Activated CD8-positive, alpha-beta memory T cell treated with anti-CD3 and anti-CD28 coated beads, Interleukin-2, amount 50 U/mL, for 24 hours (primary cell): Measurements from ENCODE around the gene OGDHL.
"Not testable (repeated sequence)": the region's sequence is repeated elsewhere in the genome, so short reads cannot be mapped to it uniquely, and the experiment has no call there.

Experiments used
- DNase-seq: peaks from one replicate; pipeline ENCODE4 v3.0.0-alpha.2; 2020; ENCODE audit errors: extremely low read depth

Gene OGDHL

DNA sequence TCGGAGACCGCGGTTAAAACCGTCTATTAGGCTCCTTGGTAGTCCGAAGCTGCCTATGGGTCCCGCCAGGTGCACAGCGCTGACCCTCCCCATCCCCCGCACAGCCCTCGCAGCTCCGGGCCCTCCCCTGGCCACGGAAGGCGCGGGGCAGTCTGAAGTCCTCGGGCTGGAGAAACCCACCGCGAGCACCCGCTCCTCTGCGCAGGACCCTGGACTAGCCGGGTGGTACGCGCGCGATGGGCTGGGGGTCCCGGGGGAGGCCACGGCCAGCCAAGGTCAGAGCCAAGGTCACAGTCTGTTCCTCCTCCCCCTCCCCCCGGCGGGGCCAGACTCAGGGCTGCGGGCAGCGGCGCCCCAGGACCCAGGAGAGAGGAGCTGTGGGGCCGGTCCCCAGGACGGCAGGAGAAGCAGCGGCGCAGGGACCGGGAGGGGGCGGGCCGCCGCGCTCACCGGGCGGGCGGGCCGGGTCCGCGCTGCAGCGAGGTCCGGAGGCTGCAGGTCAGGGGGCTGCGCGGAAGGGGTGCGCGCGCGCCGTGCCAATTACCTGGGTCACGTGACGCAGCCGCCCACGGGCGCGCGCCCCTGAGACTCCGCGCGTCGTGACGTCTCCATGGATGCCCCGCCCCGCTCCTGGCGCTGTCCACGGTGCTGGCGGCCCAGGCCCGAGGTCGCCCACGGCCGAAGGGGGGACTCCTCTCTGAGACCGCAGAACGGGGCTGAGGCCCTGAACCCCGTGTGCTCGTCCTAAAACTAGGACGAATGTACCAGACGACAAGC is at the start of gene OGDHL:
Gene OGDHL (minus strand): TSS at position 535 of the 777 bp plus-strand sequence. CDS start 3,731 bp downstream, outside the sequence.
- peak; percentile 6 for DNase-seq

DNA sequence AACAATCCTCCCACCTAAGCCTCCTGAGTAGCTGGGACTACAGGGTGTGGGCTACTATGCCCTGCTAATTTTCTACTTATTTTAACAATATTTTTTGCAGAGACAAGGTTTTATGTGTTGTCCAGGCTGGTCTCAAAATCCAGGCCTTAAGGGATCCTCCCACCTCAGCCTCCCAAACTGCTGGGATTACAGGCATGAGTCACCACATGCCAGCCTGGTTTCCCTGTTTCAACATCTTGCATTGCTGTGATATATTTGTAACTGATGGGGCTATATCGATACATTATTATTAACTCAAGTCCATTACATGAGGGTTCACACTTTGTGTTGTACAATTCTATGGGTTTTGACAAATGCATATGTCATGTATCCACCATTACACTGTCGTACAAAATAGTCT is 41.9 kb upstream of the OGDHL start:
- DNase-seq = no peak

DNA sequence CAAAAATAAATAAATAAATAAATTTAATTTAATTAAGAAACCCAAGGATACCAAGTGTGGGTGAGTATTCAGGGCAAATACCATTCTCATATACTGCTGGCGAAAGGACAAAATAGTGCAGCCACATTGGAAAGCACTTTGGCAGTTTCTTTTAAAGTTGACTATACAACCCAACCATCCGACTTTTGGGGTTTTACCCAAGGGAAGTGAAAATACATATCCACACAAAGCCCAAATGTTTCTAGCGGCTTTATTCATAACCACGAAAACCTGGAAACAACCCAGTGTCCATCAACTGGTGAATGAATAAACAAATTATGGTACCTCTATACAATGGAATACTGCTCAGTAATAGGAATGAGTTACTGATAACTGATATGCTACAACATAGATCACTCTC is 36.2 kb upstream of the OGDHL start:
- DNase-seq = no peak

DNA sequence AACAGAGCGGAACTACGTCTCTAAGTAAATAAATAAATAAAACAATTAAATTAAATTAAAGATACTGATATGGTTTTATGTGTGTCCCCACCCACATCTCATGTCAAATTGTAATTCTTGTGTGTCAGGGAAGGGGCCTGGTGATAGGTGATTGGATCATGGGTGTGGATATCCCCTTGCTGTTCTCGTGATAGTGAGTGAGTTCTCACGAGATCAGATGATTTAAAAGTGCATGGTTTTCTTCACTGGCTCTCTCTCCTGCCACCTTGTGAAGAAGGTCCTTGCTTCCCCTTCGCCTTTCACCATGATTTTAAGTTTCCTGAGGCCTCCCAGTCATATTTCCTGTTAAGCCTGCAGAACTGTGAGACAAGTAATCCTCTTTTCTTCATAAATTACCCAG is 29.0 kb upstream of the OGDHL start:
- DNase-seq = no peak

DNA sequence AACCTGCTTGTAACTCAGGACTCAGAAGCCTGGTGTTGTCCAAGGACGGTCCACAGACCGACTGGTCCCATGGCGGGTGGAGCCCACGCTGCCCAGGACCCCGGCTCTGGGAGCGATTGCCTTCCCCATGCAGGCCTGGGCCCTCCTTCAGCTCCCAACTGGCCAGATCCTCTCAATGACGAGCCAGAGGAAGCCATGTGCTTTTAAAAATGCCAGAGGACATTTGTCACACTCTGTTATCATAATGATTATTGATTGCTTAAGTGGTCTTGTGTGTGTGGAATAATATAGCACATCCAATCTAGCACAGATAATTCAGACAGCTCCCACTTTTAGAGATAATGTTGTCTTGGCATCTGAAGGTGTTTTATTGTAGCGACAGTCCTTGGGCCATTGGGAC is 22.6 kb upstream of the OGDHL start:
- no peak for DNase-seq

DNA sequence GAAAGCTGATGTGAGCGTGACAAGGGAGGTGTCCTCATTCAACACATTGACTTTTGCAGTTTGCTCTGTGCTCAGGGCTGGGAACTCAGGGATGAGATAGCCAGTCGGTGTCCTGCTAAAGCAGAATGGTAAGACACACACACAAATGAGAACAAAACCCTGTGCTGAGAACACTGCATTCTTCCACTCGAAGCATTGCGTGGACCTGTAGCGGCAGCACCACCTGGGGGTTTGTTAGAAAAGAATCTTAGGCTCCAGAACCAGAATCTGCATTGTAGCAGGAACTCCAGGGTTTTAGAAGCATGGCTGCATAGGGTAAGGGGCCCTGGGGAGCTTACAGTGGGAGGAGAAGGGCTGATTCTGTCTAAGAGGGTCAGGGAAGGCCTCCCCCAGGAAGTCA is 21.5 kb upstream of the OGDHL start:
- DNase-seq = no peak

DNA sequence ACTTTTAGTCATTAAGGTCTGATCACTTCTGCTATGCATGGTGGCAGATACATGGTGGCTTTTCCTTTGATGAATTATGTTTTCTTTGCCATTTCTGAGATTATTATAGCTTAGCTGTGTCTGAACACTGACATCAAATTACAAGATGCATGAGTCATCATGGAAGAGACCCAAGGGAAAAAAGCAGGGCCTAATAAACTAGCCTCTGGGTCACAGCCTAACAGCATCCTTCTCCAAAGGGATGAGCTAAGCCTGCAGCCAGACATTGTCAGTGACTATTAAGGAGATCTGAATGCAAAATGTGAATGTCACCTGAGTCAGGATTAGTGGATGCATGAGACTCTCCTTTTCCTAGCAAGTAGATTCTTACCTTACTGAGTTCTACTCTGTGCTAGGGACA is 19.1 kb upstream of the OGDHL start:
- DNase-seq = no peak

DNA sequence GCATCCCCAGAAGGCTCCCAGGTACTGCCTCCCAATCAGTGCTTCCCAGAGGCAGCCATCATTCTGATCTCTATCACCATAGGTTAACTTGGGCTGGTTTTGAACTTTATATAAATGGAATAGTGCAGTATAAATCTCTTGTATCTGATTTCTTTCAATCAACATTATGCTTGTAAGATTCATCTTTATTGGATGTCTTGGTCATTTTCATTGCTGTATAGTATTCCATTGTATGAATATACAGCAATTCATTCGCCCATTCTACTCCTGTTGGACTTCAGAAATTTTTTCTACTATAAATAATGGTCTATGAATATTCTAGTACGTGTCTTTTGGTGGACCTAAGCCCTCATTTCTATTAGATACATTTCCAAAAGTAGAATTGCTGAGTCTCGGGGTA is 16.1 kb upstream of the OGDHL start:
- no peak for DNase-seq

DNA sequence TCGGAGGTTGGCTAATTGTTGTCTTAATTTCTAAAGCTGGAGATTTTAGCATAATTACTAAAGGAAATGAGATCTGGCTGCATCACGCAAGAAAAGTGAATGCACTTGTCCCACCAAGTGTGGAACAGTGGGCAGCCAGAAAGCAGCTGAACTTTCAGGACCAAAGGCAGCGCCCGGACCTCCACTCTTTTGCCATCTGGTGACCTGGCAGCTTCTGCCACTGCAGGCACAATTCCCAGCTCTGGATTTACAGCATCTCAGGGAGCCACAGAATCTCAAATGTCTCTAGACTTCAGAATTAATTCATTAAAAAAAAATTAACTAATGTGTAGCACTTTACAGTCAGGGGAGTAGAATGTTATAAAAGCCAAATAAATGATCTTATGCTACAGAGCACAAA is 14.7 kb upstream of the OGDHL start:
- no peak for DNase-seq

DNA sequence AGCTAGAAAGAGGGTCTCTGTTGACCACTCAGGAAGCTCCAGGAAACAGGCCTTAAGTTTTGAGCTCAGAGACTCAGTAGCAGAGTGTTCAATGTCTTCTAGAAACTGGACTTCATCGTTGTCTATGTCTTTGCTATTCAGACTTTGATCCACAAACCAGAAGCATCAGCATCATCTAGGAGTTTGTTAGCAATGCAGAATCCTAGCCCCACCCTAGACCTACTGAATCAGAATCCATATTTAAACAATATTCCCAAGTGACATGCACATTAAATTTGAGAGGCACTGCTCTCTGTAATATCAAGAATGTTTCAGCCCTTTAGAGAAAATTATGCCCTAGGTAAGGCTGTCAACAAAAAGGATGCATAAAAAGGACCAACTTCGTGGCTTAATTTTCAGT is 12.9 kb upstream of the OGDHL start:
- DNase-seq = no peak

DNA sequence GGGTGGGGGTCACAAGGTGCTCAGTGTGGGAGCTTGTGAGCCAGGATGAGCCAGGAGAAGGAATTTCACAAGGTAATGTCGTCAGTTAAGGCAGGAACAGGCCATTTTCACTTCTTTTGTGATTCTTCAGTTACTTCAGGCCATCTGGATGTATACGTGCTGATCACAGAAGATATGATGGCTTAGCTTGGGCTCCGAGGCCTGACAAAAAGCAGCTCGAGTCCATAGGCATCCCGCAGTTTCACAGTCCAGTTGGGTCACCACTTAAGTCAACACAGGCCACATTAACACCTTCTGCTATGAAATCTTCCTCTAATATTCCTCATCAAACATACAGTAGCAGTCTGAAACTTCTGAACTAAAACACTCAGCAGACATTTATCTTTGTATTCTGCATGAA is 10.8 kb upstream of the OGDHL start:
- not testable (repeated sequence) for DNase-seq

DNA sequence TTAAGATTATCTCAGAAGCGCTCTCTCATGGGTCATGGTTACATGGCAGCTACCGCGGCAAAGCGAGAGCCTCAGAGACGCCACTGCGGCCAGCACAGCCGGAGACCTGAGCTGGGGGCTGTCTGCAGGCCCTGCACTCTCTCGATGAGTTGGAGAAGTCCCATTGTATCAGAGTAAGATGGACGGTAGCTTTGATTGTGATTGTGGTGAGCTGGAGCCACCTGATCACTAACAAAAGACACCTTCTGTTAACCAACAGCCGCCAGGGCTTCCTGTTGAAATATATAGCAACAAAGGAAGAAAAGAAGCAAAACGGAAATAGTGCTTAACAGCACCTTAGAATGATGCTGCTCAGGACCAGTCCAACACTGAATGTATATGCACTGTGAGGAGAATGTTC is 8.9 kb upstream of the OGDHL start:
- not testable (repeated sequence) for DNase-seq

DNA sequence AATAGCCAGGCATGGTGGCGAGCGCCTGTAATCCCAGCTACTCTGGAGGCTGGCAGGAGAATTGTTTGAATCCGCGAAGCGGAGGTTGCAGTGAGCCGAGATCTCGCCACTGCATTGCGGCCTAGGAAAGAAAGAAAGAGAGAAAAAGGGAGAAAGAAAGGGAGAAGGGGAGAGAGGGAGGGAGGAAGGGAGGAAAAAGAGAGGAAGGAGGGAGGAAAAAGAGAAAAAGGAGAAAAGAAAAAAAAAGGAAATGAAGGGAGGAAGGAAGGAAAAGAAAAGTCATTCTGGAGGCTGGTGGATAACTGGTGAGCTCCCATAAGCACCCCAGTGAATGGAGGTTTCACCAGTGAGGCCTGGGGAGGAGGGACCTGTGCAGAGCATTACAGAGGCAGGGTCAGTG is 7.6 kb upstream of the OGDHL start:
- DNase-seq = no peak

DNA sequence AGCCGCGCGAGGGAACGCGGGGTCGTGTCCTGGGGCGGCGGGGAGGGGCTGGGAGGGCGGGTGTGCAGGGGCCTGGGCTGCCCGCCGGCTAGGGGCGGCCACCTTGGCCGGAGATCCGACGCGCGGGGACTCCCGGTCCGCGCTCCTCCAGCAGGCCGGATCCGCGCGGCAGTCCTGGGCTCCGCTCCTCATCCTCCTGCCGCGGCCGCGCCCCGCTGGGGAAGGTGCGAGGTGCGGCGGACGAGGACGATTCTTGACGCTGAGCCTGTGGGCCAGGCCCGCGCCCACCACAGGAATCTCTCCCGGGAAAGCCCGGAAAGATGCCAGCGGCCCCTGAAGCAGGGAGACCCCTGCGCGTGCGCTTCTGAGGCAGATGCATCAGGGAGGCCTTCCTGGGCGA is 6.6 kb upstream of the OGDHL start:
- DNase-seq = no peak

DNA sequence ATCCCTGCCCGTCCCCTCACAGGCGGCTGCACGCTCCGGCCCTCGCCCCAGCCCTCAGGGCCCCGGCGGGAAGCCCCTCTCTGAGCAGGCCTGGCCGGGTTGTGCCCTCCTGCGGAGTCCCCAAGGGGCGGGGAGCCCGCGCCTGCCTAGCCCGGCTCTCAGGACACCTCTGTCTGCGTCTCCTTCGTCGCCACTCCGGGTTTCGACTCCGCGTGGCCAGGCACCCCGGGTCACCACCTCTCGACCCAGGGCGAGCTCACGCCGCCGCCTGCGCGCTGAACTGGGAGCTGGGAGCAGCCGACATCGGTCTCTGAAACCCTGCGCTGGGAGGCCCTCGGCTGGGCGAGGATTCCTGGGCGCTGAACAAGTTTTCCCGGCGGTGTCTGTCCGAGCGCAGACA is 6.2 kb upstream of the OGDHL start:
- DNase-seq = no peak

DNA sequence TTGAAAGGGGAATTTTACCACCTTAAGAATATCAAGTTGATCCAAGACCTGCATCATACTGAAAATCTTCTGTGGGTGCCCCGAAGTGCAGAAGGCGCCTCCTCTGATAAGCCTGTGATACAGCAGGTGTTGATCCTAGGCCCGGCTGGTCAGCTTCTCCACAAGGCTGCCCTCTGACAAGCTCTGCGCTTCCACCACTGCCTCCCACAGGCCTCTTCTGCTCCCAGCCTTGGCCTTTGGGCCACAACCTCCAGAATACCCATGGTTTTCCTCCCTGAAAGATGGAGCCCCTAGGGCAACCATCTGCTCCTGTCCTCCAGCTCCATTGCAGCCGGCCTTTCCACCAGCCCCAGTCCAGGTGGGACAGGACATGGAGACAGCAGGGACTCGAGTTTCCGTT is 5.6 kb upstream of the OGDHL start:
- DNase-seq = no peak

DNA sequence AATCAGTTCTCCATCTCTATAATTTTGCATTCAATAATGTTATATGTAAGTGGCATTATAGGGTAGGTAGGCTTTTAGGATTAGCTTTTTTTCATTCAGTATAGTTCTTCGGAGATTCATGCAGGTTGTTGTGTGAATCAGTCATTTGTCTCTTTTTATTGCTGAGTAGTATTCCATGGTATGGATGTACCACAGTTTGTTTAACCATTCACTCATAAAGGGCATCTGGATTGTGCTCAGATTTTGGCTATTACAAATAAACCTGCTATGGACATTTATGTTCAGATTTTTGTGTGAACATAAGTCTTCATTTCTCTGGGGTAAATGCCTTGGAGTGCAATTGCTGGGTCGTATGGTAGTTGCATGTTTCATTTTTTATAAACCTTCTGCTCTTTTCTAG is 4.4 kb upstream of the OGDHL start:
- DNase-seq = no peak

DNA sequence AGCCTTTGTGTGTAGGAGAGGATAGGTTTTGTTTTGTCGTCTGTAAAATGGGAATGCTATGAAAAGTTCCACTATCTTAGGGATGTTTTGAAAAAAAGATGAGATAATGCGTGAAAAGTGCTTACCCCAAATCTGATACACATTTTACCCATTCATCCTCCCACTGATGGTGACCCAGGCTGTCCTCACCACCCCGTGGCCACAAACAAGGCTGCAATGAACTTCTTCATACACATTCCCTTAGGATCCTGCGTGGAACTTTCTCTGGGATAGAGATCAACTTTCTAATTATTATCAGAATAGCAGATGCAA is 399 bp upstream of the OGDHL start:
- no peak for DNase-seq

DNA sequence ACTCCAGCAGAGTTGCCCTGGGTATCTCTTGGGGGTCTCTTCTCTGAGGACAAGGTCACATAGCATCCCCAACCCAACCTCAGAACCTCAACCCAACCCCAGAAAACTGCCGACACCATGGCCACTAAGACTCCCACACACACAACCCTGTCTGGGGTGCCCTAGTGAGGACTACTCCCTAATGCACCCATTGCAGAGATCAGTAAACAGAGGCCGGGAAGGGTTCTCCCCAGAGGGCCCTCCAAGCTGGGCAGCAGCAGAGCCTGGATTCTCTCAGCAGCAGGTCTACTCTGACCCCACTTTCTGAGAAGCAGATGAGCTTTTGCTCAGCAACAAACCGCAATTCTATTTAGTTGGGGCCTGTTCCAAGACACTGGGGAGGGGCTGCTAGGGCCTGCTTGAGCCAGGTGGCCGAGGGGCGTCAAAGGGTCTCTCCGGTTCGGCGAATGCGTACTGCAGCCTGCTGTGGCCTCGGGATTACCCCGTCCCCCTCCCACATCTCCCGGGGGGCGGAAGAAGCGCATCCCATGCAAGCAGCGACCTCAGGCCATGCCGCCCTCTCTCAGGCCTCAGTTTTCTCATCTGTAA is 828 bp downstream of the OGDHL start:
- no peak for DNase-seq

DNA sequence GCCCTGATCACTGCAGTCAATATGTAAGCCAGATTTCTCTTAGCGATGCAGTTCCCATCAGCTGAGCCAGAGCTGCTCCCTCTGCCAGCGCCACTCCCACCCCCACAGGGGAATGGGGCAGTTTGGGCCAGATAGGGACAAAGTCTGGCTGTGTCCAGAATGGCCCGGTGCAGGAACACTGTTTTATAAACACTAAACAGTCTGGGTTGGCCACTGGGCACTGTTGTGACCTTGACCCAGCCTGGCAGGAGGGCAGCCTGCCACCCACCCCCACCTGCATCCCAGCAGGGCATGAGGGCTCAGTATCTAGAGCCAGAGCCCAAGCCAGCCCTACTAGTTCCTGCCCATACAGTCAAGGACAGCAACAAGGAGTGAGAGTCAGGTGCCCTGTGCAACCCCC is 1.3 kb downstream of the OGDHL start:
- DNase-seq = no peak

DNA sequence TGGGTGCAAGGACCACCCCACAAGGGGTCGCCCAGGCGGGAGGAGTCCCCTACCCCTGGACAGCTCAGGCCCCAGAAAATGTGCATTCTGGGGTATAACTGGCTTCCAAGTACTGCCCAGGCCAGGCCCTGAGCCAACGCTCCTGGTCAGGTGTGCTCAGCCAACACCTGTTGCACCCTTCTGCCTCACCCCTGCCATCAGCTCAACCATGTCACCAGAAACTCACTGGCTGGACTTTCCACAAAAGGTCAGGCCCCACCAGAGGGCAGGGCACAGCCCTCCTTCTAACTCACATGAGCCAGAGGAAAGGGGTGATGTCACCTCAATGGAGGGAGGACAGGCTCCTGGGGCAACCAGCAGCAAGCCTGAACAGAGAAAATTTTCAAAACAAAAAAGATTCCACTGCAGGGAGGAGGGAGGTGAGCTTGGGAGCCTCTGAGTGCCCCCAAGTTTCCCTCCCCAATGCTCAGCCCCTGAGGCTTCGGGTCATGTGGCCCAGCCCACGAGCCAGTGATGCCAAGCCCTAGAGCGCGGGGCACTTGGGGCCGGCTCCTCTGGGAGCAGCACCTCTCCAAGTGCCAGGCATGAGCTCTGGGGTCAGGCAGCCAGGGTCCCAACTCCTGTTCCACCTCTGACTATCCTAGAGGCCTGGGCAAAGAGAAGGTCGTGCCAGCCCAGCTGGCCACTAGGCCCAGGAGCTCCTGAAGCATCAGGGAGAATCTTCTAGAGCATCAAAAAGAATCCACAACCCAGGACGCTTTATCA is 2.2 kb downstream of the OGDHL start:
- no peak for DNase-seq

DNA sequence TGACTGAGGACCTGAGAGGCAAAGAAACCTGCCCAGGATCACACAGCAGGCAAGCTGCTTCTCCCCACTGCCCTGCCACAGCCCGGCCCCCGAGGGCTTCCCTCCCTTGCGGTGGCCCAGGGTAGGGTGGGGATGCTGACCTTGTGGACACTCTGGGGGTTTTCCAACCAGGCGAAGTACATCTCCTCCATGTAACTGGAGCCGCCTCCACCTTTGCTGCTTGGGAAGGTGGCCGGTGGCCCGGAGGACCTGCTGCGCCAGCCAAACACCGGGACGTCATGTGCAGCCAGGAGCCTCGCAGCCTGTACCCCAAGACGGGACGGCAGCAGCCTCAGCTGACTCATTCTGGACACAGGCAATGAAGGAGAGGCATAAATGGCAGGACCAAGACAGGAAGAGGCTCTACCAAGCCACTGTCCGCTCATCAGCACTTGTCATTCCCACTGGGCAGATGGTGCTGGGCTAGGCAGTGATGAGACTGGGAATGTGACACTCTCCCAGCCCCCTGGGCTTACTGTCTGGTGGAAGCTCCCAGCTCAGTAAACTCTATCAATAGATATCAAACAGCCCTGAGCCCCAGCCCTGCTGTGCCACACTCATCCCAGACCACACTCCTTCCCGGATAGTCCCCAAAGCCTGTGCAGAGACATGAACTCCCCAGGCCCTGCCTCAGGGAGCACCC is 3.7 kb downstream of the OGDHL start:
- DNase-seq = no peak

DNA sequence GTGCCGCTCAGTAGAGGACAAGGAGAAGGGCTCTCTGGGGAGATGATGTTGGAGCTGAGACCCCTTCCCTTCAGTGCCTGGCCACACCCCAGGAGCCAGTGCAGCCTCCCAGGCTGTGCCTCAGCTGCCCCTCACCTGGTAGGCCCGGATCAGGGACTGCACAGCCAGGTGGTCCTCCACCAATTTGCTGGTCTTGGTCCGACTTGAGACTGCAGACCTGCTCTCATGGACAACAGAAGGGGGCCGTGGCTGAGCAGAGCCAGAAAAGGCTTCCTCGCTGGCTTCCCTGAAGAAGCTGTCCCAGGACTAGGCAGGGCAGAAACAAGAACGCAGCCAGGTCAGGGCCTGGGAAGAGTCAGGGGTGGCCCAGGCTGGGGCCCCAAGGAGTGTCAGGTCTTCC is 5.5 kb downstream of the OGDHL start:
- no peak for DNase-seq
